KMS-11 (cell line): ENCODE data around the gene UQCR11.

Experiments
- H2AFZ ChIP-seq: fragments of 200-600 bp; sonication (generic); 2 replicates; pipeline ENCODE4 v1.6.1; 2016; ENCODE audit warnings: antibody characterized with exemption, mixed run types, low read depth
- H3K27ac ChIP-seq: fragments of 200-600 bp; sonication (generic); 2 replicates; pipeline ENCODE4 v1.6.1; 2016; ENCODE audit warnings: mild to moderate bottlenecking, mixed run types
- H3K27me3 ChIP-seq: fragments of 200-600 bp; sonication (generic); 2 replicates; pipeline ENCODE4 v1.6.1; 2017; ENCODE audit warnings: mild to moderate bottlenecking, low read depth, mixed run types, moderate library complexity; ENCODE audit not compliant: insufficient read depth
- H3K36me3 ChIP-seq: fragments of 200-600 bp; sonication (generic); 2 replicates; pipeline ENCODE4 v1.6.1; 2017; ENCODE audit warnings: mild to moderate bottlenecking, mixed run types; ENCODE audit not compliant: insufficient read depth
- H3K4me1 ChIP-seq: fragments of 200-600 bp; sonication (generic); 2 replicates; pipeline ENCODE4 v1.6.1; 2016; ENCODE audit warnings: mild to moderate bottlenecking, low read depth, mixed run types; ENCODE audit not compliant: poor library complexity, severe bottlenecking
- H3K4me2 ChIP-seq: fragments of 200-600 bp; sonication (generic); 2 replicates; pipeline ENCODE4 v1.7.0; 2016; ENCODE audit warnings: mild to moderate bottlenecking, mixed run types
- H3K4me3 ChIP-seq: fragments of 200-600 bp; sonication (generic); IDR thresholded peaks from 2 replicates; pipeline ENCODE4 v1.6.1; 2017; ENCODE audit warnings: low read depth, low read length, mixed read lengths; ENCODE audit not compliant: insufficient read depth
- H3K79me2 ChIP-seq: fragments of 200-600 bp; sonication (generic); 2 replicates; pipeline ENCODE4 v1.6.1; 2016; ENCODE audit warnings: low read depth, mixed run types; ENCODE audit not compliant: insufficient read depth
- H3K9ac ChIP-seq: fragments of 200-600 bp; sonication (generic); 2 replicates; pipeline ENCODE4 v1.6.1; 2016; ENCODE audit warnings: mild to moderate bottlenecking, mixed run types
- H4K20me1 ChIP-seq: fragments of 200-600 bp; sonication (generic); 2 replicates; pipeline ENCODE4 v1.6.1; 2016; ENCODE audit warnings: mild to moderate bottlenecking, mixed run types; ENCODE audit not compliant: insufficient read depth
- CTCF ChIP-seq: fragments of 200-600 bp; sonication (generic); conservative IDR thresholded peaks from 2 replicates; pipeline ENCODE4 v1.6.1; 2017; ENCODE audit warnings: low read depth, mild to moderate bottlenecking, antibody characterized with exemption, low read length, moderate library complexity, mixed read lengths

Gene UQCR11

GRCh38 chr19:1629256-1629808, 24.1 kb upstream of the UQCR11 start:
- Histone ChIP-seq H3K27me3 (no peaks in the 10 kb centered on the region), H3K4me1 (no peaks in the 10 kb centered on the region), H2AFZ (no peak overlapping the region), H3K27ac (no peak overlapping the region), H3K79me2 (peaks cover 5% of the 10 kb centered on the region; the same call in 1 of the 2 replicates), H4K20me1 (no peaks in the 10 kb centered on the region), H3K4me2 (no peak overlapping the region), H3K36me3 (no peaks in the 10 kb centered on the region), H3K4me3 (no peak overlapping the region), H3K9ac (no peak overlapping the region)
- no peak for TF ChIP-seq CTCF

DNA sequence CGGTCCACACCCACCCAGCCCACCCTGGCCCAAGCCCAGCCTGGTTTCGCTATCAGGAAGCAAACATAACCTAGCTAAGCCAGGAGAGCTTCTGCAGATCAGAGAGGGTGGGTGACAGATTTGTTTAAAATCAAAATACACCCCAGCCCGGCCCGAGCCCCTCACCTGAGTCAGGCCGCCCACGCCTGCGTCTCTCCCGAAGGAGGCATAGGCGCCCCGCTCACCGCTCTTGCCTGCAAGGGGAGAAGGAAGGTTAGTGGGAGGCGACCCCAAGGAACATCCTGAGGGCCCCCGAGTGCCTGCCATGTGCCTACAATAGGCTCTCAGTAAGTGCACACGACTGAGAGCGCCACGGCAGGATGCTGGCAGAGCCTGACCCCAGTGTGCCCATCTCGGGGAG, 21.9 kb upstream of the UQCR11 start:
- Histone ChIP-seq H3K4me2 (no peak overlapping the region), H4K20me1 (no peaks in the 10 kb centered on the region), H3K36me3 (no peaks in the 10 kb centered on the region), H3K79me2 (no peaks in the 10 kb centered on the region; the same call in 1 of the 2 replicates), H3K27me3 (no peaks in the 10 kb centered on the region), H3K4me1 (no peaks in the 10 kb centered on the region), H3K4me3 (no peak overlapping the region), H2AFZ (no peak overlapping the region), H3K27ac (no peak overlapping the region), H3K9ac (no peak overlapping the region)
- no peak for TF ChIP-seq CTCF

DNA sequence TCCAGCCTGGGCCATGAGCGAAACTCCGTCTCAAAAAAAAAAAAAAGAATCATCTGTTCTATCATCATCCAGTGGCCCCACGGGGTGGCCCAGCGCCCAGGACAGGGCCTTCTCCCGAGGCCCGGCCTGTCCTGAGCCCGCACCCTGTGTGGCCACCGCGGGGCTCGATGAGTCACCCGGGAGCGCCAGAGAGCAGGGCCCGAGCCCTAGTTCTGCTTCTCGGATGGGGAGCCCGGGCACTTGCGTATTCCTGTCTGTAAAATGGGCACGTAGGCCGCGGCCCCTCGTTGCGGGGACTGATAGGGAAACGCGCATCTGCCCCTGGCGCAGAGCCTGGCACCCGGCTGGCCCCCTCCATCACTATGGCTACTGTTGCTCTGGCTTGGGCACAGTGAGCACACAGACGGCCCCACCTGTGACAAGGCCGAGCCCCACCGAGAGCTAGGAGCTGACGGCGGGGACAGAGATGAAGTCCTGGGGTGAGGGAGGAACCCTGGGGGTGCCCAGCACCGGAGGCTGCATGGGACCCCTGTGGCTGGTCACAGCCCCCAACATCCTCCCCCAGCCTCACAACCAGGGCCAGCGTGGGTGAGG, 21.3 kb upstream of the UQCR11 start:
- Histone ChIP-seq H3K4me3 (no peak overlapping the region), H3K79me2 (no peaks in the 10 kb centered on the region; the same call in 1 of the 2 replicates), H3K36me3 (no peaks in the 10 kb centered on the region), H3K4me2 (no peak overlapping the region), H3K4me1 (no peaks in the 10 kb centered on the region), H4K20me1 (no peaks in the 10 kb centered on the region), H3K27me3 (no peaks in the 10 kb centered on the region), H3K9ac (no peak overlapping the region), H3K27ac (no peak overlapping the region), H2AFZ (no peak overlapping the region)
- no peak for TF ChIP-seq CTCF

DNA sequence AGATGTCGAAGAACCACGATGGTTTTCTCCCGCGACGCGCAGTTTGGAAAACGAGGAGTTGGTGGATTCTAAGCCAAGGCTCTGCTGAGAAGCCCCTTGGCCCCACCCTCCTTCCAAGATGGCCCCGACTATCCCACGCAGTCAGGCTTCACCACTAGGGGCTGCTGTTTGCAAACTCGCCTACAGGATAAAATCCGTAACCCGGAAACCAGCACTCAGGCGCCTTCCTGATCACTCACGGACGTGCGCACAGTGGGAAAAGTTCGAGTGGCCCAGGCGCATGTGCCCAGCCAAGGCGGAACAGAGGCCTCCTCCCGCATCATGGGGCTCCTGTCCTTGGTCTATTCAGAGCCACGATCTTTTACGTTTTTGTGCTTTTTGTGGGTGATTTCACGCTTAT, 19.2 kb upstream of the UQCR11 start:
- Histone ChIP-seq H3K36me3 (no peaks in the 10 kb centered on the region), H3K79me2 (no peaks in the 10 kb centered on the region; the same call in 1 of the 2 replicates), H3K9ac (no peak overlapping the region), H2AFZ (no peak overlapping the region), H3K27ac (no peak overlapping the region), H3K4me2 (no peak overlapping the region), H3K27me3 (no peaks in the 10 kb centered on the region), H3K4me1 (no peaks in the 10 kb centered on the region), H4K20me1 (no peaks in the 10 kb centered on the region), H3K4me3 (no peak overlapping the region)
- peak; percentile 46 for TF ChIP-seq CTCF
